ENCODE measurements around the gene FUT4. TPM values are rescaled to one million over a fixed set of nuclear protein-coding genes. Genes with fewer than 3 reads are reported as not detected.

Gene FUT4
- total and polyA plus RNA-seq, 2 donors (not counting 1 experiment from before 2014, with no cell fraction given), result 0.89 to 3.7 TPM

- no peaks in the 10 kb centered on the region for H3K27me3 ChIP-seq (replicated peaks in 1 of 4; ENCODE audit: control extremely low read depth in 1 of 4, control insufficient read depth in 3 of 4, insufficient read depth in 4 of 4, low read length in 3 of 4)
- H3K9me3 ChIP-seq (ENCODE audit: control extremely low read depth in 1 of 3, control insufficient read depth in 2 of 3, insufficient read depth in 1 of 3, low read length in 2 of 3), result no peaks in the 10 kb centered on the region
- H3K36me3 ChIP-seq (replicated peaks in 1 of 2; ENCODE audit: control extremely low read depth in 1 of 2, control insufficient read depth in 1 of 2, extremely low read depth in 1 of 2, insufficient read depth in 2 of 2, low read length in 1 of 2), result no peaks in the 10 kb centered on the region
- no peak overlapping the region for H2AFZ ChIP-seq (ENCODE audit: insufficient read depth, low read depth, low read length, poor library complexity, severe bottlenecking)
- DNase-seq, result no peak
- H3K79me2 ChIP-seq (ENCODE audit: control insufficient read depth, insufficient read depth, low read length), result no peaks in the 10 kb centered on the region
- ChIA-PET POLR2A (no interaction called here), CTCF (no interaction called here)
- H3K9ac ChIP-seq (ENCODE audit: low read length), result no peak overlapping the region
- WGBS (ENCODE audit: insufficient coverage), result 100% methylated on average over 1 of the region's 3 CpGs
- Mint-ChIP-seq H3K9me3 (ENCODE audit: insufficient read depth) (no peaks in the 10 kb centered on the region), H3K27me3 (peaks cover 4% of the 10 kb centered on the region), H3K4me1 (peaks cover 7% of the 10 kb centered on the region), H3K27ac (no peak overlapping the region), H3K4me3 (no peak overlapping the region)
- TF ChIP-seq EZH2 (IDR thresholded peaks at IDR 0.05; ENCODE audit: borderline replicate concordance, insufficient read depth, low read depth, low read length, poor library complexity, severe bottlenecking), result no peak
- TF ChIP-seq, protein P1, sequence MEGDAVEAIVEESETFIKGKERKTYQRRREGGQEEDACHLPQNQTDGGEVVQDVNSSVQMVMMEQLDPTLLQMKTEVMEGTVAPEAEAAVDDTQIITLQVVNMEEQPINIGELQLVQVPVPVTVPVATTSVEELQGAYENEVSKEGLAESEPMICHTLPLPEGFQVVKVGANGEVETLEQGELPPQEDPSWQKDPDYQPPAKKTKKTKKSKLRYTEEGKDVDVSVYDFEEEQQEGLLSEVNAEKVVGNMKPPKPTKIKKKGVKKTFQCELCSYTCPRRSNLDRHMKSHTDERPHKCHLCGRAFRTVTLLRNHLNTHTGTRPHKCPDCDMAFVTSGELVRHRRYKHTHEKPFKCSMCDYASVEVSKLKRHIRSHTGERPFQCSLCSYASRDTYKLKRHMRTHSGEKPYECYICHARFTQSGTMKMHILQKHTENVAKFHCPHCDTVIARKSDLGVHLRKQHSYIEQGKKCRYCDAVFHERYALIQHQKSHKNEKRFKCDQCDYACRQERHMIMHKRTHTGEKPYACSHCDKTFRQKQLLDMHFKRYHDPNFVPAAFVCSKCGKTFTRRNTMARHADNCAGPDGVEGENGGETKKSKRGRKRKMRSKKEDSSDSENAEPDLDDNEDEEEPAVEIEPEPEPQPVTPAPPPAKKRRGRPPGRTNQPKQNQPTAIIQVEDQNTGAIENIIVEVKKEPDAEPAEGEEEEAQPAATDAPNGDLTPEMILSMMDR (IDR thresholded peaks at IDR 0.05), result no peak
- intact Hi-C loops (cut with micrococcal nuclease), result no loop called here
- no peaks in the 10 kb centered on the region for H3K4me1 ChIP-seq (ENCODE audit: control insufficient read depth in 2 of 2, insufficient read depth in 2 of 2, low read length in 2 of 2)
- no peak overlapping the region for H3K4me2 ChIP-seq (replicated peaks; ENCODE audit: low read depth, low read length, poor library complexity, severe bottlenecking)
- no peak overlapping the region for H3K4me3 ChIP-seq (ENCODE audit: control extremely low read depth in 1 of 5, extremely low read depth in 1 of 5, insufficient read depth in 1 of 5, low read depth in 2 of 5, low read length in 4 of 5)
- H4K20me1 ChIP-seq (ENCODE audit: control insufficient read depth, insufficient read depth, low read length, poor library complexity, severe bottlenecking), result no peaks in the 10 kb centered on the region
- H3K27ac ChIP-seq (ENCODE audit: low read length in 2 of 2), result no peak overlapping the region
- no peak for ATAC-seq (ENCODE audit: low read depth)
These were observed 34.1 kb downstream of the FUT4 start for GRCh38 chr11:94577841-94578240.

DNA sequence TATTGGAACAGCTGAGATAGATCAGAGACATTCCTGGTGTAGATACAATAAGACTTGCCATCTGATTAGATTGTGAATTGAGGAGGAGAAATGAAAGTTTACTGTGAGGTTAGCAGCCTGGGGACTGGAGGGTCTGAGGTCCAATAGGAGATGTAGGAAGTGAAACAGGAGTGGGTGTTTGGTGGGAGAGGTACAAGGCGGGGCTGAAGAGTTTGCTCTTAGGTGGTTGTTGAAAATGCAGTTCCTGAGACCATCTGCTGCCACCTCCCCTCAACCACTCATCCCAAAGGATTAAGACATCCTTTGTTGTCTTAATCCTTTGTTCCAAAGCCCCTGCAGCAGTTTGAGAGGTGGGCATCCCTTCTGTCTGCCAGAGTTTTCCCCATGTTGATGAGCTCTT lies 38.2 kb downstream of the FUT4 start:
- TF ChIP-seq EZH2 (IDR thresholded peaks at IDR 0.05; ENCODE audit: borderline replicate concordance, insufficient read depth, low read depth, low read length, poor library complexity, severe bottlenecking), result no peak
- TF ChIP-seq, protein P1 (IDR thresholded peaks at IDR 0.05), result no peak
- no peak overlapping the region for H2AFZ ChIP-seq (ENCODE audit: insufficient read depth, low read depth, low read length, poor library complexity, severe bottlenecking)
- no peaks in the 10 kb centered on the region for H3K79me2 ChIP-seq (ENCODE audit: control insufficient read depth, insufficient read depth, low read length)
- CTCF ChIA-PET, result no interaction called here
- H3K9me3 ChIP-seq (ENCODE audit: control extremely low read depth in 1 of 3, control insufficient read depth in 2 of 3, insufficient read depth in 1 of 3, low read length in 2 of 3), result no peaks in the 10 kb centered on the region
- H3K9me3 Mint-ChIP-seq (ENCODE audit: insufficient read depth), result no peaks in the 10 kb centered on the region
- no CpG with 5 or more reads among the region's 1 CpG for WGBS (ENCODE audit: insufficient coverage)
- H3K27ac Mint-ChIP-seq, result no peak overlapping the region
- H3K9ac ChIP-seq (ENCODE audit: low read length), result no peak overlapping the region
- POLR2A ChIA-PET, result no interaction called here
- peaks cover 7% of the 10 kb centered on the region for H3K4me1 Mint-ChIP-seq
- intact Hi-C loops (cut with micrococcal nuclease), result no loop called here
- ATAC-seq (ENCODE audit: low read depth) (no peak), DNase-seq (no peak)
- no peak overlapping the region for H3K4me2 ChIP-seq (replicated peaks; ENCODE audit: low read depth, low read length, poor library complexity, severe bottlenecking)
- H3K27me3 ChIP-seq (replicated peaks in 1 of 4; ENCODE audit: control extremely low read depth in 1 of 4, control insufficient read depth in 3 of 4, insufficient read depth in 4 of 4, low read length in 3 of 4), result no peaks in the 10 kb centered on the region
- H3K4me1 ChIP-seq (ENCODE audit: control insufficient read depth in 2 of 2, insufficient read depth in 2 of 2, low read length in 2 of 2), result no peaks in the 10 kb centered on the region
- H3K36me3 ChIP-seq (replicated peaks in 1 of 2; ENCODE audit: control extremely low read depth in 1 of 2, control insufficient read depth in 1 of 2, extremely low read depth in 1 of 2, insufficient read depth in 2 of 2, low read length in 1 of 2), result no peaks in the 10 kb centered on the region
- no peaks in the 10 kb centered on the region for H3K27me3 Mint-ChIP-seq
- no peak overlapping the region for H3K27ac ChIP-seq (ENCODE audit: low read length in 2 of 2)
- H4K20me1 ChIP-seq (ENCODE audit: control insufficient read depth, insufficient read depth, low read length, poor library complexity, severe bottlenecking), result no peaks in the 10 kb centered on the region
- H3K4me3 ChIP-seq (ENCODE audit: control extremely low read depth in 1 of 5, extremely low read depth in 1 of 5, insufficient read depth in 1 of 5, low read depth in 2 of 5, low read length in 4 of 5), result no peak overlapping the region
- no peak overlapping the region for H3K4me3 Mint-ChIP-seq
